Stimulated activated CD4-positive, alpha-beta T cell treated with anti-CD3 and anti-CD28 coated beads, Interleukin-4, amount 100 ng/mL, for 48 hours (primary cell): ENCODE measurements around the gene CCDC92.

Experiments
- DNase-seq, 2 donors: peaks; one replicate each; pipeline ENCODE4 v3.0.0-alpha.2; 2020; ENCODE audit warnings: low read depth in 2 of 2

CCDC92 gene

GRCh38 chr12:124002021-124002644 is 29.5 kb upstream of the CCDC92 start:
- no peak for DNase-seq

DNA sequence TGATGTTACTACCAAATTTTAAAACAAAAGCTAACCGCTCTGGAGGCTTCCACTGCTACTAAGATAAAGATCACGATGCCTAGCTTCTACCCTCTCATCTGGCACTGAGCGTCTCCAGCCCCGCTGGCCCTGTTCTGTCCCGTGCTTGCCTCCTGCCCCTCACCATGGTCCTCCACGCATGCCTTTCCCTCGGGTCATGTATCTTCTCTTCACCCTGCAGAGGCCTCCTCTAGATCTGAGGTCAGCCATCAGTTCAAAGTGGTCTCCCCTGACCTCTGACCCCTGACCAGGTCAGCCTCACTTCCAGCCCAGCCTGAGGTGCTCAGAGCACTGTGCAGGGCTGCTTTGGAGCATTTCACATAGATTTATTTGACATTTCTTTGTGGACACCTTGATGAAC is 28.7 kb upstream of the CCDC92 start:
- DNase-seq: no peak

DNA sequence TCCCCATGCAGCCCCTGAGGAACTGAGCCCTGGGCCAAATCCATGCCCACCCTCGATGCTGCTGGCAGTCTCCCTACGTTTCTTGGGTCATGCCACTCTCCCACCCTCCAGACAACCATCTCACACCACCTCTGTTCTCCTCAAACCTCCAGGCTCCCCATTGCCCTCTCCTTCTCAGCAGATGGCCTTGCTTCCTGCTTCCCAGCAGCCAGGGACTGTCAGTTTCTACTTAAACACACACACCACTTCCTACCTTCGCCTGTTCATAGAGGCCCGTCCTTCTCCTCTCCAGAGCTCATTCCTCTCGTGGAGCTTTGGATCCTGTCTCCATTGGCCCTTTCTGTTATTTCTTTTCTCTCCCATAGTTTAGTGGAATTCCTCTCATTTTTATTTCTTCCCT is 27.5 kb upstream of the CCDC92 start:
- DNase-seq: no peak

DNA sequence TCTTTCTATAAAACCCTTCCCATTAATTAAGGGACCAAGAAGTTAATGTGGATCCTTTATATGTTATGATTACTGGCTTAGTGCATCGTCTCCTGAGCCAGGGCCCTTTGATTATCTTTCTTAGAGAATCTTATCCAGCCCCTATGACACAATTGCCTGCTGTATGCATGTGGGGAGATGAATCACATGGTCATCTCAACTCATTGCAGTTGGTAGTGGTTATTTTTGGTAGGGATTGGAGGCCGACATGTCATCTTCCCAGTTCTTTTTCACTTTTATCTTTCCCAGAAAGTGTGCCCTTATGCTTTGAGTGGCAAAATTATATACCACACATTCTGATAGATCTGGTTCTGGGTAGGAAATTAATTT is 26.3 kb upstream of the CCDC92 start:
- DNase-seq: no peak

- no peak for DNase-seq
Observed at GRCh38 chr12:123998344-123998990, 25.8 kb upstream of the CCDC92 start.

- no peak for DNase-seq
Observed at GRCh38 chr12:123997908-123998307, 25.3 kb upstream of the CCDC92 start.

DNA sequence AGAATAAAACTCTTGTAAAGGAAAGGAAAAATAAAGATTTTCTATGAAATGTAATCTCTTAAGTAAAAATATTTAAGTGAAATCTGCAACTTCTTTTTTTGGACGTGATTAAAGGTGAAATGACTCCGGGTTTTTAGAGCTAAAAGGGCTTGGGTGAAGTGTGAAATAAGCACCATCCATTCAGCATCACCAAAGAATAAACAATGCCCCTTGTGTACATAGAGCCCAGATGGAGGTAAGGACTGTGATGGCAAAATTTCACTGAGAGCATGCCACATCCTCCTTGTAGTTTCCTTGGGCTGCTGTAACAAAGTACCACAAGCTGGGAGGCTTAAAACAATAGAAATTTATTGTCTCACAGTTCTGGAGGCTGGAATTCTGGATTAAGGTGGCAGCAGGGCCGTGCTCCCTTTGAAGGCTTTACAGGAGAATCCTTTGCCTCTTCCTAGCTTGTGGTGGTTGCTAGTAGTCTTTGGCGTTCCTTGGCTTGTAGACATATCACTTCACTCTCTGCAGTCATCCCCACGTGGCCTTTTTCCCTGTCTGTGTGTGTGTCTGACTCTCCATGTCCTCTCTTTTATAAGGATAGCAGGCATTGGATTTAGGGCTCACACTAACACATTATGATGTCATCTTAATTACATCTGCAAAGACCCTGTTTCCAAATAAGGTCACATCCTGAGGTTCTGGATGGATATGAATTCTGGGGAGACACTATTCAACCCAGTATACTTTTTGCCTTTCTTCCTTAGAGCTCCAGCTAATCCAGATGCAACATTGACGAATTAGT is 24.6 kb upstream of the CCDC92 start:
- DNase-seq: no peak

- DNase-seq: no peak
Observed at GRCh38 chr12:123996581-123996980, 23.9 kb upstream of the CCDC92 start.

GRCh38 chr12:123995023-123995748 is 22.6 kb upstream of the CCDC92 start:
- no peak for DNase-seq

- DNase-seq: no peak
Observed at GRCh38 chr12:123992118-123992825, 19.6 kb upstream of the CCDC92 start.

- DNase-seq: no peak
Observed at GRCh38 chr12:123991372-123991951, 18.8 kb upstream of the CCDC92 start.

DNA sequence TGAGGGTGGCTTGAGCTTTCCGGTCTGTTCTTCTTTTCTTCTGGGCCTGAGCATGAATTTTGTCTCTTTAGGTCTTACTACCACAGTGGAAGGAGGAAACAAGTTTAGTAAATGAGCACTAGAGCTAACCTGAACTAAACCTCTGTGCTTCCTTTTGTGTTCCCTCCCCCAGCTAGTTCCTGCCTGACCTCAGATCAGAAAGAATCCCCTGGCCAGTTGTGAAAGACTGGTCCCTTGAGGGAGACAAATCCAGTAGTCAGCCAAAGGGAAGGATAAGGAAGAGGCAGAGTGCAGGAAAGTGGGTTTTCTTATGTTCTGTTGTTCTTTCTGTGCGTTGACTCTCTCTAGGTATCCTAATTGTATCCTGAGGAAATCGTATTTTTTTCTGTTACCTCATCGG is 17.9 kb upstream of the CCDC92 start:
- no peak for DNase-seq

- no peak for DNase-seq
Observed at GRCh38 chr12:123989753-123990152, 17.1 kb upstream of the CCDC92 start.

DNA sequence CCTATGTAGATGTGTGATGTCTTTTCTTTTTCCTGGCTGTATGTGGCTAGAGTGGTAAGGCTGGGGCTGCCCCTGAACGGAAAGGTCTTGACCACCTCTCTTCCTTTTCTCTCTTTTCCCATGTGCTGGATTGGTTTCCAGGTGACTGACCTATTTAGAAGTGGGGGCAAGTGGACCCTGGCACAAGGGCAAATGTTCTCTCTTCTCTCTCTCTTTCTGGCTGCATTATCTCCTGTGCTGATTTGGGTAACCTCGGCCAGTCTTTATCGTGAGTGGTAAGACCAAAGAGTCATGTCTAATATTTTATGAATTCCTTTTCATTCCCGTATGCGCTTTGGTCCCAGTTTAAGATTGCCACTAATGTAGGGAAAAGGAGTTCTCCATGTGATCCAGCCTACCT is 16.5 kb upstream of the CCDC92 start:
- no peak for DNase-seq

DNA sequence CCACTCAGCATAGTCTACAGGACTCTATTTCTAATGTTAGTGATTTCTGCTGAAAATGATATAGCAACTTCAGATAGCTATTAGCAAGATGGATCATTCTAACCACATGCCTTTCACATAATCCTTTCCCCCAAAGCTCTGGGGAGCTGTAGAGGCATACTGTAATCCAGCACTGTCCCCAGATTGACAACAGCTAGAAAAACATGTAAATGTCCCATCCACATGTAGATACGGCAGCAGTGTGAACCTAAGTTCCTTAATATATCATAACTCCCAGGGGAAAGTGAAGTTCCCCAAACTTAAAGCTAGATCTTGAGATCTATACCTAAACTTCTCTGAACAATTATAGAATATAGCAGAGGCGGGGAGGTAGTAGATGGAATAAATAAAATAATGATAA is 14.4 kb upstream of the CCDC92 start:
- no peak for DNase-seq

DNA sequence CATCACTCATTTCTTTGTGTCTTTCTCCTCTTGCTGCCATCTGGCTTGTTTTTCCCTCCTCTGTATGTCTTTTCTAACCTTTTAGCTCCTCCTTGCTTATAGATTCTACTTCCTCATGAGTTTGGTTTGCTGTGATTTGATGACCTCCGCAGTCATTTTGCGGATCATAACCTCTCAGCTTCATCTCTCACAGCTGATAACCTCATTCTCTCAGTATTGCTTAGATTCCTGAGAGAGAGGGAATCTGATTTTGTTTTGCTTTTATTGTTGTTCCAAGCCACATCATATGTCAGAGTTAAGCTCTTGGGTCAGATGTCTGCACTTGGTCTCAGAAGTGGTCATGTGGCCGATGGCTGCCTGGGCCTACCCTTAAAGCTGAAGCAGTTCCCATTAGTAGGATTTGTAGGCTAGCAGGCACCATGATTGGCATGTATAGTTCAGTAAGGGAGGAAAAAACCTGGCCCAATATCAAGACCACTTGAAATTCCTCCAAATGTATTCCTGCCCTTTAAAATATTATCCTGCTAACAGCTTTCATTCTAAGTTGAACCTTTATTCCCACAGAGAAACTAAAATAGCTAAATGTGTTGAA is 13.8 kb upstream of the CCDC92 start:
- DNase-seq: no peak

DNA sequence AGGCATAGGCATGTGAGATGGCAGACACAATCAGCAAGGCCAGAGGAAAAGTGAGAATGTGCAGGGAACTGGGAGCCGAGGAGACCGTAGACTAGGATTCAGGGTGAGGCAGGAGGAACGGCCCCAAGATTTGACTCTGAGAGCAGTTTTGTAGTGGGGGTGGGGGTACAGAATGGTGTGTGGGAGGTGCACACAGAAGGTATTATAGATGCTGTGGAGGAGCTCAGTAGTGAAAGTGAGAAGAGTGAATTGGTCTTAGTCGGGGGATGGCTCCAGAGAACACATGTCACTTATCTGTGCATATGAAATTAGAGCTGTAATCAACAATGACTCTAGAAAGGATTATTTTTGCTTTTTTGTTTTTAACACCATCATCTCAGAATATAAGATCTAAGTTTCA is 12.3 kb upstream of the CCDC92 start:
- no peak for DNase-seq

GRCh38 chr12:123983822-123984485 is 11.3 kb upstream of the CCDC92 start:
- DNase-seq: no peak

- DNase-seq: no peak
Observed at GRCh38 chr12:123982269-123982668, 9.6 kb upstream of the CCDC92 start.

DNA sequence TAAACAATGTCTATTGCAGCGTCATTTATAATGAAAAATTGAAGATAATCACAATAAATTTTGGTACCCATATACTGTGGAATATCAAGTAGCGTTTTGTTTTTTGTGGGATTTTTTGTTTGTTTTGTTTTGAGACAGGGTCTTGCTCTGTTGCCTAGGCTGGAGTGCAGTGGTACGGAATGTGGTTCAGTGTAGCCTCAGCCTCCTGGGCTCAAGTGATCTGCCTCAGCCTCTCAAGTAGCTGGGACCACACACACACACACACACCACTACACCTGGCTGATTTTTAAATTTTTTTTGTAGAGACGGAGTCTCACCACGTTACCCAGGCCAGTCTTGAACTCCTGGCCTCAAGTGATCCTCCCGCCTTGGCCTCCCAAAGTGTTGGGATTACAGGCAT is 6.9 kb upstream of the CCDC92 start:
- DNase-seq: no peak
